Adrenal gland (tissue), 12 donors: ENCODE measurements around the gene SF3B2. TPM values are rescaled to one million over a fixed set of nuclear protein-coding genes. Genes with fewer than 3 reads are reported as not detected.

Source experiments
- polyA plus RNA-seq, 3 donors: library from polyadenylated mRNA; stranded (reverse); fragments of 200-250 nt in 2 of 3; fragments of 350-450 nt in 1 of 3; fragmentation: Illumina TruSeq in 1 of 3; extraction: RNeasy Lipid Tissue Mini Kit (QIAGEN cat#74804) in 1 of 3; gene quantifications; one replicate each; pipeline ENCODE4 v1.2.3, GENCODE V29; 2013 to 2014
- total RNA-seq, 9 donors: library from RNA; depleted of rRNA in 4 of 9; stranded (reverse); fragments of >200 nt in 4 of 9; fragments of 120-200 nt in 1 of 9; fragmentation: NEBNext Ultra II Directional in 1 of 9; extraction: Animal tissue kit (Norgen Biotek cat#: 25700) in 1 of 9; gene quantifications; one replicate each; pipeline versions ENCODE4 v1.1.0 to v1.2.4, GENCODE V29; 2013 to 2023
- donor health status: healthy with polysubstance abuse.
- donor health status: Bipolar disorder and iron deficiency.
- donor health status: DM: yes; HTN: yes; CAD: no.
- donor health status: DM: no; HTN: no; CAD: no.
- donor health status: DM: no; HTN: no; CAD: no.
- donor health status: DM: yes; HTN: yes; CAD: no.

SF3B2 gene
- total and polyA plus RNA-seq, 12 donors = 101 to 196 (median 141) TPM

Other genes with a start within 250 kb of the SF3B2 start
- 1 to 10 TPM in 1 of 9 donors, under 1 TPM in 5, not detected in 3; 0.25 to 1.2 (median 0.46) TPM for gene SNX32, start 218.4 kb upstream of the SF3B2 start, total RNA-seq
- 1 to 10 TPM in 1 of 3 donors, under 1 TPM in 2; 0.11 to 1.1 (median 0.61) TPM for gene SNX32, start 218.4 kb upstream of the SF3B2 start, polyA plus RNA-seq
- gene CFL1, start 194.2 kb upstream of the SF3B2 start, total RNA-seq = 100 to 1,000 TPM; 354 to 765 (median 610) TPM
- 100 to 1,000 TPM; 217 to 752 (median 376) TPM for gene CFL1, start 194.2 kb upstream of the SF3B2 start, polyA plus RNA-seq
- 10 to 100 TPM; 17.5 to 53.7 (median 37.0) TPM for gene MUS81, start 191.9 kb upstream of the SF3B2 start, total RNA-seq
- gene MUS81, start 191.9 kb upstream of the SF3B2 start, polyA plus RNA-seq = 100 to 1,000 TPM in 2 of 3 donors, 10 to 100 TPM in 1; 16.1 to 147 (median 103) TPM
- gene EFEMP2, start 179.6 kb upstream of the SF3B2 start, total RNA-seq = 100 to 1,000 TPM in 2 of 9 donors, 10 to 100 TPM in 7; 30.3 to 111 (median 62.9) TPM
- gene EFEMP2, start 179.6 kb upstream of the SF3B2 start, polyA plus RNA-seq = 100 to 1,000 TPM in 1 of 3 donors, 10 to 100 TPM in 2; 20.3 to 156 (median 92.9) TPM
- gene CTSW, start 172.5 kb upstream of the SF3B2 start, total RNA-seq = 1 to 10 TPM in 3 of 9 donors, under 1 TPM in 4, not detected in 2; 0.28 to 3.4 (median 0.84) TPM
- 1 to 10 TPM in 2 of 3 donors, under 1 TPM in 1; 0.88 to 4.8 (median 2.9) TPM for gene CTSW, start 172.5 kb upstream of the SF3B2 start, polyA plus RNA-seq
- gene FIBP, start 163.9 kb upstream of the SF3B2 start, total RNA-seq = 100 to 1,000 TPM in 2 of 9 donors, 10 to 100 TPM in 7; 57.9 to 183 (median 72.4) TPM
- gene FIBP, start 163.9 kb upstream of the SF3B2 start, polyA plus RNA-seq = 10 to 100 TPM; 71.3 to 87.4 (median 72.5) TPM
- 100 to 1,000 TPM in 2 of 9 donors, 10 to 100 TPM in 7; 15.5 to 162 (median 59.1) TPM for gene CCDC85B, start 161.7 kb upstream of the SF3B2 start, total RNA-seq
- gene CCDC85B, start 161.7 kb upstream of the SF3B2 start, polyA plus RNA-seq = 100 to 1,000 TPM in 1 of 3 donors, 10 to 100 TPM in 1, under 1 TPM in 1; 0.16 to 124 (median 57.6) TPM
- 10 to 100 TPM in 1 of 9 donors, 1 to 10 TPM in 8; 2.7 to 34.4 (median 3.2) TPM for gene FOSL1, start 152.0 kb upstream of the SF3B2 start, total RNA-seq
- gene FOSL1, start 152.0 kb upstream of the SF3B2 start, polyA plus RNA-seq = 10 to 100 TPM; 12.0 to 32.4 (median 12.7) TPM
- 10 to 100 TPM; 11.5 to 51.9 (median 25.9) TPM for gene C11orf68, start 133.3 kb upstream of the SF3B2 start, total RNA-seq
- gene C11orf68, start 133.3 kb upstream of the SF3B2 start, polyA plus RNA-seq = 10 to 100 TPM; 22.9 to 32.4 (median 32.4) TPM
- gene DRAP1, start 132.9 kb upstream of the SF3B2 start, total RNA-seq = 100 to 1,000 TPM in 3 of 9 donors, 10 to 100 TPM in 6; 75.8 to 111 (median 92.3) TPM
- 100 to 1,000 TPM in 2 of 3 donors, 10 to 100 TPM in 1; 63.7 to 269 (median 267) TPM for gene DRAP1, start 132.9 kb upstream of the SF3B2 start, polyA plus RNA-seq
- gene TSGA10IP, start 106.9 kb upstream of the SF3B2 start, total RNA-seq = under 1 TPM in 2 of 9 donors, not detected in 7; 0.24 to 0.33 TPM
- under 1 TPM in 2 of 3 donors, not detected in 1; 0.03 to 0.32 TPM for gene TSGA10IP, start 106.9 kb upstream of the SF3B2 start, polyA plus RNA-seq
- 10 to 100 TPM; 16.9 to 47.4 (median 31.2) TPM for gene SART1, start 90.6 kb upstream of the SF3B2 start, total RNA-seq
- gene SART1, start 90.6 kb upstream of the SF3B2 start, polyA plus RNA-seq = 100 to 1,000 TPM in 2 of 3 donors, 10 to 100 TPM in 1; 31.5 to 351 (median 246) TPM
- gene EIF1AD, start 50.2 kb upstream of the SF3B2 start, total RNA-seq = 10 to 100 TPM; 16.1 to 49.0 (median 30.9) TPM
- gene EIF1AD, start 50.2 kb upstream of the SF3B2 start, polyA plus RNA-seq = 10 to 100 TPM; 15.5 to 35.6 (median 20.4) TPM
- gene BANF1, start 49.9 kb upstream of the SF3B2 start, total RNA-seq = 100 to 1,000 TPM in 4 of 9 donors, 10 to 100 TPM in 5; 63.1 to 212 (median 85.6) TPM
- gene BANF1, start 49.9 kb upstream of the SF3B2 start, polyA plus RNA-seq = 100 to 1,000 TPM; 268 to 364 (median 270) TPM
- gene CST6, start 40.4 kb upstream of the SF3B2 start, total RNA-seq = under 1 TPM in 1 of 9 donors, not detected in 8; 0.55 TPM
- under 1 TPM in 1 of 3 donors, not detected in 2; 0.24 TPM for gene CST6, start 40.4 kb upstream of the SF3B2 start, polyA plus RNA-seq
- gene CATSPER1, start 25.9 kb upstream of the SF3B2 start, total RNA-seq = under 1 TPM in 4 of 9 donors, not detected in 5; 0.20 to 0.47 (median 0.35) TPM
- 1 to 10 TPM in 1 of 3 donors, under 1 TPM in 2; 0.37 to 2.3 (median 0.61) TPM for gene CATSPER1, start 25.9 kb upstream of the SF3B2 start, polyA plus RNA-seq
- under 1 TPM in 4 of 9 donors, not detected in 5; 0.11 to 0.41 (median 0.22) TPM for gene GAL3ST3, start 3.2 kb upstream of the SF3B2 start, total RNA-seq
- gene GAL3ST3, start 3.2 kb upstream of the SF3B2 start, polyA plus RNA-seq = not detected
- gene PACS1, start 17.9 kb downstream of the SF3B2 start, total RNA-seq = 10 to 100 TPM; 21.1 to 60.5 (median 50.6) TPM
- 10 to 100 TPM; 23.9 to 37.4 (median 29.9) TPM for gene PACS1, start 17.9 kb downstream of the SF3B2 start, polyA plus RNA-seq
- 10 to 100 TPM in 8 of 9 donors, 1 to 10 TPM in 1; 6.8 to 50.0 (median 23.1) TPM for gene KLC2, start 205.3 kb downstream of the SF3B2 start, total RNA-seq
- 10 to 100 TPM; 14.6 to 68.1 (median 21.4) TPM for gene KLC2, start 205.3 kb downstream of the SF3B2 start, polyA plus RNA-seq
- gene RAB1B, start 216.3 kb downstream of the SF3B2 start, total RNA-seq = 100 to 1,000 TPM; 128 to 190 (median 164) TPM
- 100 to 1,000 TPM; 109 to 168 (median 135) TPM for gene RAB1B, start 216.3 kb downstream of the SF3B2 start, polyA plus RNA-seq
- gene CNIH2, start 225.8 kb downstream of the SF3B2 start, total RNA-seq = 10 to 100 TPM in 1 of 9 donors, 1 to 10 TPM in 4, under 1 TPM in 2, not detected in 2; 0.55 to 10.9 (median 1.2) TPM
- 10 to 100 TPM in 1 of 3 donors, 1 to 10 TPM in 2; 3.3 to 13.4 (median 9.7) TPM for gene CNIH2, start 225.8 kb downstream of the SF3B2 start, polyA plus RNA-seq
- 100 to 1,000 TPM in 4 of 9 donors, 10 to 100 TPM in 5; 69.7 to 154 (median 93.1) TPM for gene YIF1A, start 236.8 kb downstream of the SF3B2 start, total RNA-seq
- gene YIF1A, start 236.8 kb downstream of the SF3B2 start, polyA plus RNA-seq = 100 to 1,000 TPM in 2 of 3 donors, 10 to 100 TPM in 1; 97.9 to 129 (median 104) TPM
- gene TMEM151A, start 239.5 kb downstream of the SF3B2 start, total RNA-seq = 1 to 10 TPM in 3 of 9 donors, under 1 TPM in 3, not detected in 3; 0.07 to 2.3 (median 0.76) TPM
- 1 to 10 TPM in 2 of 3 donors, under 1 TPM in 1; 0.42 to 6.8 (median 1.9) TPM for gene TMEM151A, start 239.5 kb downstream of the SF3B2 start, polyA plus RNA-seq